Middle frontal gyrus (tissue), 1 donor: Measurements from ENCODE around the gene FXYD6.
"Not testable (repeated sequence)": the region's sequence is repeated elsewhere in the genome, so short reads cannot be mapped to it uniquely, and the experiment has no call there.

Experiments
- DNase-seq: peaks from one replicate; pipeline ENCODE4 v3.0.0-alpha.2; 2015; ENCODE audit warnings: low spot score; ENCODE audit errors: extremely low spot score

The FXYD6 gene, protein sequence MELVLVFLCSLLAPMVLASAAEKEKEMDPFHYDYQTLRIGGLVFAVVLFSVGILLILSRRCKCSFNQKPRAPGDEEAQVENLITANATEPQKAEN

DNA sequence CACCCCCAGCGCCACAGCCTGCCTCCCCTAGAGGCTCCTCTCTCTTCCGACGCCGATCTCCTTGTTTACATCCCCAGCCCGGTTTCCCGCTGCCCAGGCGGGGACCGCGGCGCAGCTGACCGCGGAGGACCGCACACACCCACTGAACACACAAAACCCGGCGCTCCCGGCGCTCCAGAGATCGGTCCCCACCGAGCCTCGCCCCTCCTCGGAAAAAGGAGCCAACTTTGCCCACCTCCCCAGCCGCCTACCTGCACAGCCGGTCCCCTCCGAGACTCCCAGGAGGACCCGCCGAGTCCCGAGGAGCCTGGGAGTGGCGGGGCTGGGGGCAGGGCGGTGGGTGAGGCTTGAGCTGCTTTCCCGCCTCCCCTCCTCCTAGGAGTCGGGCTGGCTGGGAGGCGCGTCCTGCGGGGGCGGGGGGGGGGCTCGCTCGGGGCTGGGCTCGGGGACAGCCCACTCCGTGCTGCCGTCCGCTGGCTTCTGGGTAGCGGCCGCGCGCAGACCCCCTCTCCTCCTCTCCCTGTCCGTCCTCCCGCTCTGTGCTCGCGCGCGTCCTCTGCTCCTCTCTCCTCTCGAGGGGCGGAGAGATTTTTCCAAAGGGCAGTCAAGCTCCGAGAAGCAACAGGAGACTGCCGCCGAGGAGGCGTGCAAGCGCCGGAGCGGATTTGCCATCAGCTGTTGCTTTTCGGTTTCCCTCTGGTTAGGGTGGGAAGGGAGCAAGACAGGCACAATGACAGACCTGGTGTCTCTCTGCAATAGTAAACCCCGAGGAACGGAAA, at the start of gene FXYD6:
Gene FXYD6, minus strand, starts transcription at position 318 of the 779 bp plus-strand sequence. CDS start 33,882 bp downstream, outside the sequence.
- no peak for DNase-seq

GRCh38 chr11:117926166-117926565, 49.7 kb upstream of the FXYD6 start:
- DNase-seq = not testable (repeated sequence)

- DNase-seq = no peak
Observed at GRCh38 chr11:117925198-117925925, 48.9 kb upstream of the FXYD6 start.

GRCh38 chr11:117924631-117925170, 48.2 kb upstream of the FXYD6 start:
- no peak for DNase-seq

DNA sequence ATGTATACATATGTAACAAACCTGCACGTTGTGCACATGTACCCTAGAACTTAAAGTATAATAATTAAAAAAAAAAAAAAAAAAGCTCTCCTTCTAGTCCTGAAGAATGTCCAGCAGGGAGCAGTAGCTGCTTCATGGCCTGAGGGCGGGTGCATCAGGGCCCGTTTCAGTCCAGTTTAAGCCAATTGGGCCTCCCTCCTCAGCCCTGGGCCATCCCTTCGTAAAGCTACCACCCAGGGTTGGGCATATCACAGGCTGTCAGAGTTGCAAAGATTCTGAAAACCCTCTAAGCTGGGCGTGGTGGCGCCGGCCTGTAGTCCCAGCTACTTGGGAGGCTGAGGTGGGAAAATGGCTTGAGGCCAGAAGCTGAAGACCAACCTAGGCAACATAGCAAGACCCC, 47.3 kb upstream of the FXYD6 start:
- no peak for DNase-seq

GRCh38 chr11:117923275-117923674, 46.8 kb upstream of the FXYD6 start:
- DNase-seq = no peak

- DNase-seq = no peak
Observed at GRCh38 chr11:117921893-117922292, 45.4 kb upstream of the FXYD6 start.

DNA sequence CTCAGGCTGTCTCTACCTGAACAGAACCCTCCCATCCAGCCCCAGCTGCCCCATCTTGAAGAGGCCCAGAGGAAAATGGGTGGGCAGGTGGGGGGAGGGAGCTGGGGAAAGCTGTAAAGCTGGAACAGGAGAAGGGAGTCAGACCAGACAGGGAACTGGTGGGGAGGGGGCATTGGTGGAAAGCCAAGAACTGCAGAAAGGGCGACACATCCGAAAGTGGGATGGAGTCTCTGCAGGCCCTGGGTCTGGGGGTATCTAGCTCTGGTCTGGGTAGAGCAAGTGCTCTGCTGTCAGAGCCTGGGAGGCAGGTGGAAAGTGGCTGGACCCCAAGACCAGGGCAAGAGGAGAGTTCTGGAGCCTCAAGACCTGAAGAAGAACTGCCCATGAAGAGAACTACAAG, 45.0 kb upstream of the FXYD6 start:
- DNase-seq = no peak

- no peak for DNase-seq
Observed at GRCh38 chr11:117919781-117920221, 43.3 kb upstream of the FXYD6 start.

DNA sequence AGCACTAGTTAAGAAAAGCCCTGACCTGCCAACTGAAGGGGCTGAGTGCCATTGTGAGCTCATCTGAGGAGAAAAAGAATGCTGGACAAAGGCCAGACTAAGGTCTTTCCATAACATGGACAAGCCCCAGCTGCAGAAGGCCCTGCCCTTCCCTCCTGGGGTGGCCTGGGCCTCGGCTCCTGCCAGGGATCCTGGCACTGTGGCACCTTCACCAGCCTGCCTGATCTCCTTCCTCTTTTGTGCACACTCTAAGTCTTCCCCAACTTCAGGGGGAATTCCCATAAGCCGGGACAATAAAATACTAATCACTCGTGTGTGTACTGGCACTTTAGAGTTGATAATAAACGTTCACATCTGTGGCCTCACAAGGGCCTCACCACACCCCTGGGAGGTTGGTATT, 42.9 kb upstream of the FXYD6 start:
- no peak for DNase-seq

GRCh38 chr11:117918366-117919255, 42.2 kb upstream of the FXYD6 start:
- no peak for DNase-seq

- DNase-seq = no peak
Observed at GRCh38 chr11:117917591-117918151, 41.2 kb upstream of the FXYD6 start.

- no peak for DNase-seq
Observed at GRCh38 chr11:117916956-117917355, 40.5 kb upstream of the FXYD6 start.

- no peak for DNase-seq
Observed at GRCh38 chr11:117915672-117916235, 39.3 kb upstream of the FXYD6 start.

GRCh38 chr11:117914991-117915618, 38.6 kb upstream of the FXYD6 start:
- no peak for DNase-seq

- no peak for DNase-seq
Observed at GRCh38 chr11:117914398-117914761, 37.9 kb upstream of the FXYD6 start.

GRCh38 chr11:117913736-117914397, 37.4 kb upstream of the FXYD6 start:
- no peak for DNase-seq

DNA sequence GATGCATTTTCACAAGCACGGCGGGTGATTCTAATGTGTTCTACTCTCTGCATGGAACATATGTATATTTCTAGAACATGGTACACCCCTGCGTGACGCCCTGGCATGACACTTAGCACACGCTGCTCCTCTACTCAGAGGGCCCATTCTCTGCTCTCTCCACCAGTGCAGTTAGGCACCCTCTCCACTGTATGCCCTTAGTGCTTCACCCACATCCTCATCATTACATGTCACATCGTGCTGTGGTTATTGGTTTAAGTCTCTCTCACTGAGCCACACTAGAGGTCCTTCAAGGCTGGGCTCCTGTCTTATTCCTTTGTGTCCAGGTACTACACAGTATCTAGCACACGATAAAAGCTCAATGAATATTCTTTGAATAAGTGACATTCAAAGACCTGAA, 36.0 kb upstream of the FXYD6 start:
- DNase-seq = no peak

GRCh38 chr11:117911694-117912093, 35.2 kb upstream of the FXYD6 start:
- no peak for DNase-seq
